ENCODE results near the gene PPP1R3C. TPM values are rescaled to one million over a fixed set of nuclear protein-coding genes. Genes with fewer than 3 reads are reported as not detected.

Gene PPP1R3C
- total RNA-seq, 1 experiment from 2014 or later: 0.30 TPM

- Mint-ChIP-seq H3K4me1 (ENCODE audit: insufficient read depth, unreplicated experiment) (peaks cover 8% of the 10 kb centered on the region), H3K27ac (ENCODE audit: low read depth, unreplicated experiment) (no peak overlapping the region)
These were observed 46.4 kb upstream of the PPP1R3C start for GRCh38 chr10:91679296-91679695.

GRCh38 chr10:91677911-91678310, 45.0 kb upstream of the PPP1R3C start:
- intact Hi-C loops (cut with micrococcal nuclease): no loop called here
- ChIA-PET CTCF (no interaction called here), POLR2A (no interaction called here)
- no peak for TF ChIP-seq CTCF (IDR thresholded peaks at IDR 0.05; ENCODE audit: unreplicated experiment)
- no TSS peak for BruUV-seq (replicated peaks)
- Mint-ChIP-seq H3K27ac (ENCODE audit: low read depth, unreplicated experiment) (no peak overlapping the region), H3K27me3 (ENCODE audit: insufficient read depth, unreplicated experiment) (no peaks in the 10 kb centered on the region), H3K4me1 (ENCODE audit: insufficient read depth, unreplicated experiment) (no peaks in the 10 kb centered on the region), H3K4me3 (ENCODE audit: unreplicated experiment) (no peak overlapping the region), H3K36me3 (ENCODE audit: insufficient read depth, unreplicated experiment) (no peaks in the 10 kb centered on the region), H3K9me3 (ENCODE audit: unreplicated experiment) (no peaks in the 10 kb centered on the region)
- no peak for DNase-seq (ENCODE audit: unreplicated experiment)

More at GRCh38 chr10:91679296-91679695, 46.4 kb upstream of the PPP1R3C start:
- TF ChIP-seq CTCF (IDR thresholded peaks at IDR 0.05; ENCODE audit: unreplicated experiment): no peak
- H3K27me3 Mint-ChIP-seq (ENCODE audit: insufficient read depth, unreplicated experiment): no peaks in the 10 kb centered on the region
- DNase-seq (ENCODE audit: unreplicated experiment): no peak
- no peaks in the 10 kb centered on the region for H3K9me3 Mint-ChIP-seq (ENCODE audit: unreplicated experiment)
- H3K36me3 Mint-ChIP-seq (ENCODE audit: insufficient read depth, unreplicated experiment): no peaks in the 10 kb centered on the region
- ChIA-PET CTCF (interaction anchor here (2.0 kb wide), 1 partner anchor 14 kb away, joined by 7 read pairs; no protein-coding TSS in a partner anchor), POLR2A (interaction anchor here (0.6 kb wide), 1 partner anchor 1223 kb away, joined by 4 read pairs; no protein-coding TSS in a partner anchor)
- intact Hi-C loops (cut with micrococcal nuclease): no loop called here
- no peak overlapping the region for H3K4me3 Mint-ChIP-seq (ENCODE audit: unreplicated experiment)
- BruUV-seq (replicated peaks): no TSS peak

GRCh38 chr10:91672021-91672608, 39.2 kb upstream of the PPP1R3C start:
- Mint-ChIP-seq H3K27ac (ENCODE audit: low read depth, unreplicated experiment) (peak overlapping the region; percentile 47), H3K36me3 (ENCODE audit: insufficient read depth, unreplicated experiment) (no peaks in the 10 kb centered on the region), H3K4me3 (ENCODE audit: unreplicated experiment) (no peak overlapping the region), H3K9me3 (ENCODE audit: unreplicated experiment) (no peaks in the 10 kb centered on the region), H3K27me3 (ENCODE audit: insufficient read depth, unreplicated experiment) (no peaks in the 10 kb centered on the region), H3K4me1 (ENCODE audit: insufficient read depth, unreplicated experiment) (peaks cover 7% of the 10 kb centered on the region)
- peak; percentile 27 for DNase-seq (ENCODE audit: unreplicated experiment)
- no peak for TF ChIP-seq CTCF (IDR thresholded peaks at IDR 0.05; ENCODE audit: unreplicated experiment)
- ChIA-PET CTCF (no interaction called here), POLR2A (no interaction called here)
- intact Hi-C loops (cut with micrococcal nuclease): no loop called here
- no TSS peak for BruUV-seq (replicated peaks)

GRCh38 chr10:91668913-91669312, 36.0 kb upstream of the PPP1R3C start:
- ChIA-PET POLR2A (interaction anchor here (1.2 kb wide), 1 partner anchor 16 kb away, joined by 3 read pairs; no protein-coding TSS in a partner anchor), CTCF (no interaction called here)
- Mint-ChIP-seq H3K4me3 (ENCODE audit: unreplicated experiment) (no peak overlapping the region), H3K4me1 (ENCODE audit: insufficient read depth, unreplicated experiment) (peaks cover 7% of the 10 kb centered on the region), H3K9me3 (ENCODE audit: unreplicated experiment) (no peaks in the 10 kb centered on the region), H3K27ac (ENCODE audit: low read depth, unreplicated experiment) (no peak overlapping the region), H3K36me3 (ENCODE audit: insufficient read depth, unreplicated experiment) (no peaks in the 10 kb centered on the region), H3K27me3 (ENCODE audit: insufficient read depth, unreplicated experiment) (no peaks in the 10 kb centered on the region)
- intact Hi-C loops (cut with micrococcal nuclease): no loop called here
- BruUV-seq (replicated peaks): no TSS peak
- DNase-seq (ENCODE audit: unreplicated experiment): no peak
- TF ChIP-seq CTCF (IDR thresholded peaks at IDR 0.05; ENCODE audit: unreplicated experiment): no peak
